Left lobe of liver (tissue), 2 donors: ENCODE measurements around the gene BUD31. TPM values are rescaled to one million over a fixed set of nuclear protein-coding genes. Genes with fewer than 3 reads are reported as not detected.
"Not testable (repeated sequence)": the region's sequence is repeated elsewhere in the genome, so short reads cannot be mapped to it uniquely, and the experiment has no call there.

Experiments used
- ATAC-seq: fragments of 200-7000 bp; cut with Tn5 transposase; one replicate; pipeline ENCODE4 v1.9.1; 2020; ENCODE audit warnings: mild to moderate bottlenecking, moderate library complexity
- DNase-seq: peaks from one replicate; pipeline ENCODE4 v3.0.0-alpha.2; 2020; ENCODE audit warnings: low spot score
- total RNA-seq: library from RNA; stranded (reverse); gene quantifications from one replicate; pipeline ENCODE4 v1.2.1, GENCODE V29; 2021
- donor health status: DM: no; HTN: no; CAD: no; lungs with moderate emphysema.
- donor health status: DM: no; HTN: yes; CAD: no.

BUD31 gene
- total RNA-seq, 1 donor from 2014 or later: 25.8 TPM

GRCh38 chr7:99397297-99397983, 11.3 kb upstream of the BUD31 start:
- DNase-seq (no peak), ATAC-seq (no peak)

- no peak for ATAC-seq
- no peak for DNase-seq
Measured at GRCh38 chr7:99398891-99399445, 9.8 kb upstream of the BUD31 start.

GRCh38 chr7:99399597-99399996, 9.2 kb upstream of the BUD31 start:
- ATAC-seq: no peak
- DNase-seq: no peak

GRCh38 chr7:99402854-99403253, 5.9 kb upstream of the BUD31 start:
- DNase-seq: no peak
- ATAC-seq: no peak

- ATAC-seq: no peak
Measured at GRCh38 chr7:99403764-99404163, 5.0 kb upstream of the BUD31 start.

GRCh38 chr7:99404235-99404976, 4.4 kb upstream of the BUD31 start:
- ATAC-seq (no peak), DNase-seq (no peak)

More at GRCh38 chr7:99403764-99404163, 5.0 kb upstream of the BUD31 start:
- DNase-seq: no peak

- ATAC-seq: no peak
- no peak for DNase-seq
Measured at GRCh38 chr7:99404977-99405320, 3.8 kb upstream of the BUD31 start.

GRCh38 chr7:99406557-99406956, 2.2 kb upstream of the BUD31 start:
- ATAC-seq (no peak), DNase-seq (no peak)

GRCh38 chr7:99407872-99408378, 844 bp upstream of the BUD31 start:
- ATAC-seq (peak; percentile 51), DNase-seq (no peak)

- no peak for DNase-seq
- no peak for ATAC-seq
Measured at GRCh38 chr7:99409192-99409572, 413 bp downstream of the BUD31 start.

GRCh38 chr7:99409806-99410205, 1.0 kb downstream of the BUD31 start:
- no peak for DNase-seq
- ATAC-seq: no peak

GRCh38 chr7:99410635-99411034, 1.9 kb downstream of the BUD31 start:
- no peak for DNase-seq
- ATAC-seq: no peak

GRCh38 chr7:99415513-99416127, 6.9 kb downstream of the BUD31 start:
- ATAC-seq: not testable (repeated sequence)

GRCh38 chr7:99418260-99418659, 9.5 kb downstream of the BUD31 start:
- ATAC-seq (peak; percentile 2), DNase-seq (no peak)

More at GRCh38 chr7:99415513-99416127, 6.9 kb downstream of the BUD31 start:
- peak; percentile 82 for DNase-seq

GRCh38 chr7:99419323-99420021, 10.7 kb downstream of the BUD31 start:
- peak; percentile 72 for DNase-seq
- ATAC-seq: peak; percentile 88

- DNase-seq: no peak
- ATAC-seq: no peak
Measured at GRCh38 chr7:99420213-99420612, 11.4 kb downstream of the BUD31 start.

GRCh38 chr7:99420986-99421385, 12.2 kb downstream of the BUD31 start:
- ATAC-seq (no peak), DNase-seq (no peak)

GRCh38 chr7:99422186-99422585, 13.4 kb downstream of the BUD31 start:
- ATAC-seq (no peak), DNase-seq (no peak)

- DNase-seq (no peak), ATAC-seq (no peak)
Measured at GRCh38 chr7:99422625-99423024, 13.9 kb downstream of the BUD31 start.

- ATAC-seq (no peak), DNase-seq (no peak)
Measured at GRCh38 chr7:99424932-99425730, 16.4 kb downstream of the BUD31 start.
